DMS79 (cell line): ENCODE data around the gene B4GALT1.
A peak's percentile ranks its signal among the peaks of the same experiment; 100 is the strongest.

Source experiments
- DNase-seq: peaks from one replicate; lab custom pipeline; 2025; lab: John Stamatoyannopoulos, UW

B4GALT1 gene

GRCh38 chr9:33139421-33140228 is 27.5 kb downstream of the B4GALT1 start:
- no peak for DNase-seq

DNA sequence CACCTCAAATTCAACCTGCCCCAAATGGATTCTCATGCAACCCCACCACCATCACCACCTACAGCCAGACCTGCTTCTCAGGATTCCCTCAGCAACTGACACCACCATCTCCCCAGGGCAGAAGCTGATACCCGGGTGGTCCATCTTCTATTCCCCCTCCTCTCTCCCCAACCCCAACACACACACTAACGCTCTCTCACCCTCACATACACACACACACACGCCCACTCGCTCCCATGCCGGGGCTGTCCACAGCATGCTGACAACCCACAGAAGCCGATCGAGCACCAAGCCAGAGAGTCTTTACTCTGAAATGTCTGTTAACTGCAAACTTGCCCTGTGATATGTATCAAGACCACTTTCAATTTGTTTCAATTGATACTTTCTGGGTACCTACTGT is 28.4 kb downstream of the B4GALT1 start:
- DNase-seq = no peak

GRCh38 chr9:33137781-33138264 is 29.3 kb downstream of the B4GALT1 start:
- no peak for DNase-seq

DNA sequence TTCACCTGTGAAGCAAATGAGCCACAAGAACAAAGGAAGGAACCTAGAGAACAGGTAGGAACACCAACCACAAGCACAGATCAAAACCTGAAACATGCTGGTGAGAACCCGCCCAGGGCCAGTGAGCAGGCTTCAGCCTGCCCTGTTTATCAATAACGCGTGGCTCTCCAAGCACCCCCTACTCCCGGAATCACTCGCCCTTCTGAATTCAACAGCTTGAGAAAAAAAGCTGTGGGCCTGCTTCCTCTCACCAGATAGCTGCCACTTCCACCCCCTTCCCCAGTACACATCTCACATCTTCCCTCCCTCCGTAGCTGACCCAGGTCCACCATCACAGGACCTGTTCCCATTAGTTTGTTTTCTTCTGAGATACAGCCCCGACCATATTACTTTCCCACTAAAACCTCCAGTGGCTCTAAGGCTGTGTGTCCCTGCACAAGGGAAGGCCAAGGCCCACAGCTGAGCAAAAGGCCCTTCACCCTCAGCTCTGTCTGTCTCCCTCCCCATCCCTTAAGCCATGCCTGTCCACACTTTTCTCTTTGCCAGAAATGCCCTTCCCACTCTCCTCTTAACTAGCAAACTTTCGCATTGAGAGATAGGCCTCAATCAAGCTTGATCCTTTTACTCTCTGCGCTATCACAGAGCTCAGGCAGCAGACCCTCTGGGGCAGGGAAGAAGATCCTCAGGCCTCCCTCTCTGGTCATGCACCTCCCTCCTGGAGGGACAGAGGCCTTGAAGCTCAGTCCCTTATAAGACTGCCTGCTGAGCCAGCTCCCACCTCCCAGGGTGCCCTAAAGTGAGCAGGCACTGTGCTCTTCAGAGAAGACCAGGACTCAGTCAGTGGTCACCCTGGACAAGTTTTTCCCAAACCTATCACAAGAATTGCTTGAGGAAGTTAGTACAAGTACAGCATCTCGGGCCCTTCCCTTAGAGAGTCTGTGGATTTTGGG is 30.1 kb downstream of the B4GALT1 start:
- no peak for DNase-seq

DNA sequence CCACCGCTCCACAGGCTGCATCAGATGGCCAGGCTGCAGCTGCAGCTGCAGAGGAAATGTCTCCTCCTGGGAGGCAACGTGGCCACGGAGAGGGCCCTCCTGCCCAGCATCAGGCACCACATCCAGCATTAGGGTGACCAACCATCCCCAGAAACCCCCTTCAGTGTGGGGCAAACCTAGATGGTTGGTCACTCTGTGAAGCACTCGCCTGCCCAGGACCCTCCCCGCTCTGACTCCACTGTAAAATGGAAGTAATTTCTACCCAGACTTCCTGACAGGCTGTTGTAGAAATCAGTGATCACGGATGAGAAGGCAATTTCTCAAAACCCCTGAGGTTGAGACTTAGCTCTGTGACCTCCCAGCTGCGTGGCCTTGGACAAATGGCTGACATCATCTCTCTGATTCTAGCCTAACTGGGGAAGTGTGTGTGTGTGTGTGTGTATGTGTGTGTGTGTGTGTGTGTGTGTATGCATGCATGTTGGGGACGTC is 31.6 kb downstream of the B4GALT1 start:
- no peak for DNase-seq

GRCh38 chr9:33135031-33135461 is 32.1 kb downstream of the B4GALT1 start:
- DNase-seq = no peak

DNA sequence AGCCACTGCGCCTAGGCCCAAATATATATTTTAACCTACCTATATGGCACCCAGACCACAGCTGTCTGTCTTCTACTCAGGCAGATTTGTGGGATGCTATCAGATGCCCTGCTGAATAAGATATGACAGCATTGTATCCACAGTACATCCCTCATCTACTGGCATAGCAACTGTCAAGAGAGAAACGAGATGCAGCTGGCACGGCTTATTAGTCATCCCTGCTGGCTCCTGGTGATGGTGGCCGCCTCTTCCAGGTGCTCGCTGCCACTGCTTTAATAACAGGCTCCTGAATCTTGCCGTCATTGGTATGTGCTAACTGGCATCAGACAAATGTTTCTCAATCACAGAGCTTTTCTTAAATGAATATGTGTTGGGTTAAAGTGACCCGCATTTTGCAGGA is 34.0 kb downstream of the B4GALT1 start:
- no peak for DNase-seq

GRCh38 chr9:33131790-33132772 is 35.1 kb downstream of the B4GALT1 start:
- DNase-seq = no peak

DNA sequence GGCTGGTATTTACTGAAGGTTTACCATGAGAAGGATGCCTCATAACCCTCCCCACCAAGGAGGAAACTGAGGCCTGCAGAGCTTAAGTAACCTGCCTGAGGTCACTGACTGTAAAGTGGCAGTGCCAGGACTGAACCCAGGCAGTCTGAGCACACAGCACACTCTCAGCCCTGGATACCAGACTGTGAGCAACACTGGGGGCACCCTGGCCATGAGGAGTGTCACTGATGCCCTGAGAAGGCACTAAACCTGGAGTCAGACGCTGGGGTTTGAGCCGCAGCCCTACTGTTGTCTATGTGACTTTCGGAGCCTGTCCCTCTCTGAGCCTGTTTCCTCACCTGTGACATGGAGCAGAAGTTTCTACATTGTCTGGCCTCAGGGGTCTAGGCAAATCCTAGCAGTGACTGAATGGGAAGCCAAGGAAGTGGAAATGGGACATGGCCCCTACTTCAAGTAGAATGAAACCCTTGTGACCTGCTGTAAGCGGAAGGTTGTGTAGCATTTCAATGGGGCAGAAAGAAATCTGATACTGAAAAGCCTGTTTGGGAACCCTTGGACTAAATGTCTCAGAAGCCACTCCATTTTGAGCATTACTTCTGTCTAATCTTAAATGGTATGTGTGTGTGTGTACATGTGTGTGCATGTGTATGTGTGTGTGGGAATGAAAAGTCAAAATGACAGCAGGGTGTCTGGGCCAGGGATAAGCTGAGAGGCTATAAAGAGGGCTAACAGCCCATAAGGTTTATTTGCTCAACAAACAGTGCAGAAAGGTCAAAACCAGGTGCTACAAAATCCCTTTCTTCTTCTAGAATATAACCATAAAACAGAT is 36.0 kb downstream of the B4GALT1 start:
- DNase-seq = peak; percentile 95

- no peak for DNase-seq
These were observed 37.0 kb downstream of the B4GALT1 start for GRCh38 chr9:33129886-33130881.

DNA sequence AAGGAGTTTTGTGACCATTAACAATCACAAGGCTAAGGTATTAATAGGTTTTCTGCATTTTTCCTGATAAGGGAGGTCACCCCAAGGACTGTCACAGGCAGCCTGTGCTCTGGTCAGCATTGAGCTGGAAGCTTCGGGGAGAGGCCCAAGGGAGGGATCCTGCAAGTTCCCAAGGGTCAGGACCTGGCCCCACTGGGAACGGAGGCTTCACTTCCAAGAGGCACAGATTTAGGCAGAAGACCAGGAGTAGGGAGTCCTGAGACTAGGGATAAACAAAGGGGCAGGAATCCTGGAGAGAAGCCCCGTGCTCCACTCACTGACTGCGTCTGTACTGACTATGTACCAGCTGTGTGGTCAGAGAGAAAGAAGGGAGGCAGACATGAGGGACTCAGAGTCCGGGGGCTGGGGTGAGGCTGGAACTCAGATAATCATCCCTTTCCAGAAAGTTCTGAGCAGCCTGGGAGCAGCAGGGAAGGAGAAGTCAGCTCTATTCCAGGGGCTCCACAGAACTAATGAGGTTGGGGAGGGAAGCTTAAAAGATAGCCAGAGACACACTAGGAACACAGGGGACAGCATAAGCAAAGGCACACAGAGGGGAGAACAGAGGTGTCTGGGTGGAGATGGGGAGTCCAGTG is 37.8 kb downstream of the B4GALT1 start:
- DNase-seq = no peak

DNA sequence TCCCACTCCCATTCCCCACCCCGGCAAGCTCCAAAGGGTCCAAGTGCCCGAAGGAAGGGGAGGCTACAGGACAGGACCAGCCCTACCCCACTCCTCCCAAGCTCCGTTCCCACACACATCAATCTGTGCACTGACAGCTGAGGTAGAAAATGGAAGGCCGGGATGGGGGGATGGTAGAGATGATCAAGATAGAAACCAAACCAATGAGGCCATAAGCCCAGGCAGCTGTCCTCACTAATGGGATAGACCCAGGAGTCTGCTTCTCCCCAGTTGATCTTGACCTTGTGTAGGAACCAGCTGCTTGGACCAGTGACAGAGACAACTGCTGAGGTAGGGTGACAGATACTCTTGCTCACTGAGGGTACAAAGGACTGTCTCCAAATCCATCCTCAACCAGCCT is 38.6 kb downstream of the B4GALT1 start:
- no peak for DNase-seq

- no peak for DNase-seq
These were observed 39.3 kb downstream of the B4GALT1 start for GRCh38 chr9:33127881-33128280.

GRCh38 chr9:33125871-33126823 is 41.0 kb downstream of the B4GALT1 start:
- DNase-seq = no peak

- DNase-seq = no peak
These were observed 41.7 kb downstream of the B4GALT1 start for GRCh38 chr9:33125461-33125860.

DNA sequence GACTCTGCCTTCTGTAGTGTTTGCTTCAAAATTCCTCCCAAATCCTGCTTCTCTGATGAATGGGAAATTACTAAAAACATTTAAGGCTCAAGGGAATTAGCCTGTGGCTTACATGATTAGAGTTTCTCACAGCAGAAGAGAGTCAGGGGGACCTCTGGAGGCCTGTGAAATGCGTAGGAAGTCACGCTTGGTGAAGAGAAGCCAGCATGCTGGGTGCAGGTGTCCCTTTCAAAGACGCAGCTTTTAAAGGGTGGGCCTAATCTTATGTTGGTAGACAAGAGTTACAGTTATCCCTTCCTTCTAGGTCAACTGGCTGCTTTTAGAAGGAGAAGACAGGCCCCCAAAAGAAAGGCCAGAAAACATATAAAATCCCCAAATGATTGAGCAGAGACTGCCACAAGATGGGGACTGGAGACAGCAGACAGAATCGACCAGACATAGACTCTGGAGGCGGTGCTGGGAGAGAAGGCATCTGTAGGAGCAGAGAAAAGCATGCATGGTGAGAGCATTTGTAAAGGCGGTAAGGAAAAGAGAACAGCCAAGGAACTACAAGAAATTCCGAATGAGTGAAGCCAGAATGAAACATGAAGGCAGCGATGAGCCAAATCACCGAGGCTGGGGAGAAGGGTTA is 42.3 kb downstream of the B4GALT1 start:
- no peak for DNase-seq

DNA sequence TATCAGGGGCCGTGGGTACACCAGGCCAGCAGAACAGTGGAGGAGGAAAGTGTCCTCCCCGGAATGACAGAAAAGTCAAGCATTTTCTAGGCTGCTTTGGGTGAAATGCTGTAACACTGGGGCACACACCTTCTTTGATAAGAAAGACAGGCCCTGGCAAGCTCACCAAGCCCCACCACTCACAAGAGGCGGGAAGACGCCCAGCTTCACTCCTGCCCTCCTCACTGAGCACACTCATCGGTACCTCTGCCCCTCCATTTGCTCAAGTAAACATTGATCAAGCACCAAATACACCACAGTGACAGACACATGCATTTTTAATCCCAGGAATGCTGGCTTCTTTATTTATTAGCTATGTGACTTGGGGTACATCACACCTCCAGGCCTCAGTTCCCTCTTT is 43.1 kb downstream of the B4GALT1 start:
- no peak for DNase-seq
